GM21423 (cell line): ENCODE results near the gene ATG10.
A peak's percentile ranks its signal among the peaks of the same experiment; 100 is the strongest.

Experiments used
- ATAC-seq: cut with Tn5 transposase; IDR thresholded peaks from one replicate; pipeline ENCODE4 v1.9.1; 2021; ENCODE audit warnings: mild to moderate bottlenecking, moderate library complexity; ENCODE audit not compliant: unreplicated experiment

Gene ATG10

GRCh38 chr5:82164176-82164976, 192.6 kb downstream of the ATG10 start:
- no peak for ATAC-seq

GRCh38 chr5:82164977-82165713, 193.3 kb downstream of the ATG10 start:
- ATAC-seq, result no peak

GRCh38 chr5:82165740-82166530, 194.1 kb downstream of the ATG10 start:
- ATAC-seq, result peak; percentile 89

- no peak for ATAC-seq
These were observed 195.6 kb downstream of the ATG10 start for GRCh38 chr5:82167372-82167935.

- no peak for ATAC-seq
These were observed 196.5 kb downstream of the ATG10 start for GRCh38 chr5:82168294-82168693.

- ATAC-seq, result no peak
These were observed 198.1 kb downstream of the ATG10 start for GRCh38 chr5:82169892-82170291.

GRCh38 chr5:82174128-82174918, 202.5 kb downstream of the ATG10 start:
- peak; percentile 97 for ATAC-seq

GRCh38 chr5:82174919-82175219, 203.0 kb downstream of the ATG10 start:
- ATAC-seq, result no peak

GRCh38 chr5:82176115-82176814, 204.4 kb downstream of the ATG10 start:
- no peak for ATAC-seq

GRCh38 chr5:82178378-82178777, 206.6 kb downstream of the ATG10 start:
- no peak for ATAC-seq

GRCh38 chr5:82182662-82183061, 210.8 kb downstream of the ATG10 start:
- ATAC-seq, result no peak

- ATAC-seq, result no peak
These were observed 212.0 kb downstream of the ATG10 start for GRCh38 chr5:82183828-82184227.

- no peak for ATAC-seq
These were observed 214.0 kb downstream of the ATG10 start for GRCh38 chr5:82185851-82186250.

GRCh38 chr5:82197550-82197949, 225.7 kb downstream of the ATG10 start:
- ATAC-seq, result no peak

GRCh38 chr5:82204567-82204966, 232.7 kb downstream of the ATG10 start:
- ATAC-seq, result no peak

GRCh38 chr5:82205005-82205404, 233.2 kb downstream of the ATG10 start:
- no peak for ATAC-seq

GRCh38 chr5:82208371-82208770, 236.5 kb downstream of the ATG10 start:
- ATAC-seq, result no peak

- ATAC-seq, result no peak
These were observed 240.2 kb downstream of the ATG10 start for GRCh38 chr5:82211855-82212572.

GRCh38 chr5:82217917-82218316, 246.1 kb downstream of the ATG10 start:
- ATAC-seq, result no peak
